Stimulated activated CD4-positive, alpha-beta T cell treated with anti-CD3 and anti-CD28 coated beads, Interleukin-4, amount 100 ng/mL, for 1 hour (primary cell): ENCODE results near the gene CFLAR.
"Not testable (repeated sequence)": the region's sequence is repeated elsewhere in the genome, so short reads cannot be mapped to it uniquely, and the experiment has no call there.

Experiments used
- DNase-seq: peaks from one replicate; pipeline ENCODE4 v3.0.0-alpha.2; 2020

Gene CFLAR

GRCh38 chr2:201118961-201119854, 3.2 kb downstream of the CFLAR start:
- DNase-seq, result no peak

GRCh38 chr2:201122276-201122675, 6.3 kb downstream of the CFLAR start:
- DNase-seq, result no peak

- no peak for DNase-seq
These were observed 10.6 kb downstream of the CFLAR start for GRCh38 chr2:201126308-201127151.

- no peak for DNase-seq
These were observed 11.2 kb downstream of the CFLAR start for GRCh38 chr2:201127152-201127511.

GRCh38 chr2:201127570-201127969, 11.6 kb downstream of the CFLAR start:
- peak; percentile 49 for DNase-seq

- DNase-seq, result no peak
These were observed 12.1 kb downstream of the CFLAR start for GRCh38 chr2:201128033-201128432.

GRCh38 chr2:201128933-201129505, 13.1 kb downstream of the CFLAR start:
- no peak for DNase-seq

- DNase-seq, result no peak
These were observed 14.7 kb downstream of the CFLAR start for GRCh38 chr2:201130524-201131186.

- DNase-seq, result no peak
These were observed 16.6 kb downstream of the CFLAR start for GRCh38 chr2:201132518-201132917.

- no peak for DNase-seq
These were observed 19.4 kb downstream of the CFLAR start for GRCh38 chr2:201135386-201135785.

GRCh38 chr2:201136889-201137321, 20.9 kb downstream of the CFLAR start:
- DNase-seq, result no peak

GRCh38 chr2:201137505-201138400, 21.8 kb downstream of the CFLAR start:
- DNase-seq, result no peak

GRCh38 chr2:201138401-201138970, 22.5 kb downstream of the CFLAR start:
- no peak for DNase-seq

- DNase-seq, result not testable (repeated sequence)
These were observed 23.2 kb downstream of the CFLAR start for GRCh38 chr2:201138986-201139781.

GRCh38 chr2:201139836-201140604, 24.1 kb downstream of the CFLAR start:
- no peak for DNase-seq

- no peak for DNase-seq
These were observed 28.4 kb downstream of the CFLAR start for GRCh38 chr2:201144101-201145051.

- no peak for DNase-seq
These were observed 32.5 kb downstream of the CFLAR start for GRCh38 chr2:201148434-201148990.
